Vagina (tissue), 2 donors: ENCODE results near the gene TLE7. TPM values are rescaled to one million over a fixed set of nuclear protein-coding genes. Genes with fewer than 3 reads are reported as not detected.

Experiments
- DNase-seq, 2 donors: peaks; one replicate each; pipeline ENCODE4 v3.0.0-alpha.2; 2017; ENCODE audit errors: extremely low spot score in 2 of 2
- H3K27ac ChIP-seq: fragments of 200-600 bp; sonication (generic); one replicate; pipeline ENCODE4 v1.5.1; 2019
- H3K27me3 ChIP-seq: fragments of 200-600 bp; sonication (generic); one replicate; pipeline ENCODE4 v1.5.1; 2019
- H3K36me3 ChIP-seq, 2 donors: fragments of 200-600 bp; sonication (generic); one replicate each; pipeline ENCODE4 v1.5.1; 2017 to 2019
- H3K4me1 ChIP-seq: fragments of 200-600 bp; sonication (generic); one replicate; pipeline ENCODE4 v1.5.1; 2019
- H3K4me3 ChIP-seq, 2 donors: fragments of 200-600 bp; sonication (generic); 1 replicate in 1 of 2; 2 replicates in 1 of 2; pipeline ENCODE4 v1.5.1; 2016 to 2019
- H3K9me3 ChIP-seq: fragments of 200-600 bp; sonication (generic); one replicate; pipeline ENCODE4 v1.5.1; 2019
- CTCF ChIP-seq, 3 experiments: fragments of 450-650 bp in 2 of 3; fragments of 200-600 bp in 1 of 3; sonication (generic) in 1 of 3; IDR thresholded peaks; one replicate each; pipeline ENCODE4 v1.5.1; 2017 to 2019; ENCODE audit warnings: antibody characterized with exemption in 3 of 3, mild to moderate bottlenecking in 2 of 3, moderate library complexity in 2 of 3
- POLR2A ChIP-seq, 2 donors: fragments of 450-650 bp; IDR thresholded peaks; one replicate each; pipeline ENCODE4 v1.6.1; 2017; ENCODE audit warnings: antibody characterized with exemption in 2 of 2, mild to moderate bottlenecking in 2 of 2, moderate library complexity in 2 of 2
- POLR2AphosphoS5 ChIP-seq, 2 donors: sonication (generic); formaldehyde crosslinking; IDR thresholded peaks; one replicate each; pipeline ENCODE4 v1.9.0; 2017; ENCODE audit warnings: antibody characterized with exemption in 2 of 2, mild to moderate bottlenecking in 2 of 2, low read depth in 1 of 2; ENCODE audit not compliant: insufficient read depth in 1 of 2
- intact Hi-C: fragments of 100-400 bp; cut with DNase I; formaldehyde crosslinking; loops from one replicate; pipeline ENCODE4 v1.15.1; 2023
- total RNA-seq: library from RNA; depleted of rRNA; stranded (reverse); fragments of >200 nt; gene quantifications from one replicate; pipeline ENCODE4 v1.2.3, GENCODE V29; 2016

TLE7 gene
- total RNA-seq, 1 donor from 2014 or later: not detected

- intact Hi-C loops: no loop called here
- no peaks in the 10 kb centered on the region for H3K9me3 ChIP-seq
- no peaks in the 10 kb centered on the region for H3K27me3 ChIP-seq
- TF ChIP-seq POLR2A (IDR thresholded peaks at IDR 0.05): no peak
- no peak for TF ChIP-seq POLR2AphosphoS5 (IDR thresholded peaks at IDR 0.05; ENCODE audit: insufficient read depth in 1 of 2, low read depth in 1 of 2)
- no peak for TF ChIP-seq CTCF (IDR thresholded peaks at IDR 0.05)
- H3K4me1 ChIP-seq: peaks cover 5% of the 10 kb centered on the region
- H3K36me3 ChIP-seq: peaks cover 0 to 13% of the 10 kb centered on the region in 2 donors
- H3K27ac ChIP-seq: no peak overlapping the region
- DNase-seq: no peak
- no peak overlapping the region for H3K4me3 ChIP-seq
These were observed 40.7 kb upstream of the TLE7 start for GRCh38 chr16:71482569-71482968.

- TF ChIP-seq POLR2A (IDR thresholded peaks at IDR 0.05): no peak
- no peak for TF ChIP-seq POLR2AphosphoS5 (IDR thresholded peaks at IDR 0.05; ENCODE audit: insufficient read depth in 1 of 2, low read depth in 1 of 2)
- TF ChIP-seq CTCF (IDR thresholded peaks at IDR 0.05): no peak
- DNase-seq: no peak
These were observed 39.1 kb upstream of the TLE7 start for GRCh38 chr16:71480956-71481355.

DNA sequence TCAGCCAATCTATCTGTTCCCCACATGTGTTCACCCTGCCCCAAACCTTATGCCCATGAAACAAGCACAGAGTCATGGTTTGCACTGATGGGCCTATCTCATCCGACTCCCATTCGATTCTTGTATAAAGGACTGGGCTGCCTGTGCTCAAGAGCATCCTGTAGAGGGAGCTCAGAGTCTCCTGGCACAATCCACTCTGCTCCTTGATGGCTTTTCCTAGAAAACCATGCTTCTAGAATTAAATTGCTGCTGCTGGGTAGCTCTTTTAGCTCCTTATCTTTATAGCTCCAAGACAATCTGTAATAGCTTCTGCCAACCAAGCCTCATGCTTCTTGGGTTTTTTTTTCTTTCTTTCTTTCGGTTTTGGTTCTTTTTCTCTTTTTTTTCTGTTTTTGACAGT lies 37.6 kb upstream of the TLE7 start:
- Histone ChIP-seq H3K27me3 (no peaks in the 10 kb centered on the region), H3K4me1 (no peaks in the 10 kb centered on the region), H3K9me3 (no peaks in the 10 kb centered on the region), H3K4me3 (no peak overlapping the region), H3K27ac (no peak overlapping the region), H3K36me3 (peaks cover 0 to 35% of the 10 kb centered on the region in 2 donors)
- TF ChIP-seq POLR2A (IDR thresholded peaks at IDR 0.05): no peak
- no peak for TF ChIP-seq POLR2AphosphoS5 (IDR thresholded peaks at IDR 0.05; ENCODE audit: insufficient read depth in 1 of 2, low read depth in 1 of 2)
- TF ChIP-seq CTCF (IDR thresholded peaks at IDR 0.05): no peak
- DNase-seq: no peak
- intact Hi-C loops: no loop called here

More at GRCh38 chr16:71480956-71481355, 39.1 kb upstream of the TLE7 start:
- H3K27ac ChIP-seq: no peak overlapping the region
- intact Hi-C loops: no loop called here
- H3K4me1 ChIP-seq: peaks cover 5% of the 10 kb centered on the region
- no peaks in the 10 kb centered on the region for H3K9me3 ChIP-seq
- no peaks in the 10 kb centered on the region for H3K27me3 ChIP-seq
- H3K4me3 ChIP-seq: no peak overlapping the region
- H3K36me3 ChIP-seq: peaks cover 0 to 26% of the 10 kb centered on the region in 2 donors

DNA sequence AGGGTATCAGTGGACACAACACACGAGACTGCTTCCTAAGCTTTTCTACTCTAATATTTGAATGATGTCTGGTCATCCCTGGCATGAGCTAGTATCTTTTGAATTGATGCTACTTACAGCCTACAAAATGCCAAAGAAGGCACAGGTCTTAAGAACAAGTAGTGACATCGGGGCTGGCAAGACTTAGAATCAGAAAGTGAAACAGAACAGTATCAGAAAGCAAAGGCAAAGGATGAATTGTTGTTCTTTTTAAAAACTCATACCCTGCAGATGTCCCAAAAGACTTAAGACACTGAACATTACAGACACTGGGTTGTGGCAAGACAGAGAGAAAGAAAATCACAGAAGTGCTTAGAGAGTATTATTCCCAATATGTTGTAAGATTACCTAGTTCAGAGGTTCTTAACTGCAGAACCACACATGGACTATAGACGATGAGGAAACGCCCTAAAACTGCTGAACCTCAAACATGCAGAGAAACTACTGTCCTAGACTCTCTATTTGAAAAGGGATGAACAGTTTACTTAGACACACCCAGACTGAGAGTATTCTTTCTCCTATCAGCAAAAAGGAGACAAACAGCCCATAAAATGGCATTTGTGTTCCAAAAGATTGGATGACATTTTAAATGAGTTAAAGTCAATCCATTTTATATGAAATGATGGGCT lies 34.7 kb upstream of the TLE7 start:
- peaks cover 0 to 35% of the 10 kb centered on the region in 2 donors for H3K36me3 ChIP-seq
- no peak for TF ChIP-seq CTCF (IDR thresholded peaks at IDR 0.05)
- TF ChIP-seq POLR2A (IDR thresholded peaks at IDR 0.05): no peak
- no peak for TF ChIP-seq POLR2AphosphoS5 (IDR thresholded peaks at IDR 0.05; ENCODE audit: insufficient read depth in 1 of 2, low read depth in 1 of 2)
- no peak for DNase-seq

DNA sequence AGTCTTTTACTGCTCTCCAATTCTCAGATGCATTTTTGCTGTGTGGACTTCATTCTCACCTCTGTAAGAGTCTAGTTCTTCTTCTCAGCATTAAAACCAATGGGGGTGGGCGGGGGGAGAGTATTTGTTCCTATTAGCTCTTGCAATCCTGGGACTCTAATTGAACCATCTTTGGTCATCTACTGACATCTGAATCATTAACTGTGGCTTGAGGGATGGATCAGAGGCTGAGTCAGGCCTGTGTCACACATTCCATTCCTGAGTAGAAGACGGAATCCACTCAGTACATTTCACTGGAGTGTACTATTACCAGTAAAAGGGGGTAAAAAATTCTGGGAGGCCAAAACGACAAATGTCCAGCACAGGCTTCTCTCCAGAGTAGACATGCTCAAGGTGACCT lies 33.0 kb upstream of the TLE7 start:
- Histone ChIP-seq H3K36me3 (peaks cover 0 to 39% of the 10 kb centered on the region in 2 donors), H3K4me1 (no peaks in the 10 kb centered on the region), H3K4me3 (no peak overlapping the region), H3K9me3 (no peaks in the 10 kb centered on the region), H3K27ac (no peak overlapping the region), H3K27me3 (no peaks in the 10 kb centered on the region)
- TF ChIP-seq POLR2A (IDR thresholded peaks at IDR 0.05): no peak
- no peak for TF ChIP-seq CTCF (IDR thresholded peaks at IDR 0.05)
- TF ChIP-seq POLR2AphosphoS5 (IDR thresholded peaks at IDR 0.05; ENCODE audit: insufficient read depth in 1 of 2, low read depth in 1 of 2): no peak
- intact Hi-C loops: no loop called here
- no peak for DNase-seq

More for the DNA sequence above, 34.7 kb upstream of the TLE7 start:
- intact Hi-C loops: no loop called here
- Histone ChIP-seq H3K27ac (no peak overlapping the region), H3K4me1 (no peaks in the 10 kb centered on the region), H3K4me3 (no peak overlapping the region), H3K9me3 (no peaks in the 10 kb centered on the region), H3K27me3 (no peaks in the 10 kb centered on the region)
